Endothelial cell (in vitro differentiated cells): Measurements from ENCODE around the gene PTCD3. TPM values are rescaled to one million over a fixed set of nuclear protein-coding genes. Genes with fewer than 3 reads are reported as not detected.

Source experiments
- DNase-seq: peaks from one replicate; pipeline ENCODE4 v3.0.0; 2021; ENCODE audit warnings: low spot score
- H3K27ac Mint-ChIP-seq: one replicate; pipeline ENCODE4 v1.8.0; 2021; ENCODE audit warnings: mixed read lengths, inconsistent platforms; ENCODE audit not compliant: unreplicated experiment
- H3K27me3 Mint-ChIP-seq: one replicate; pipeline ENCODE4 v1.8.0; 2021; ENCODE audit warnings: mild to moderate bottlenecking, moderate library complexity, mixed read lengths, inconsistent platforms; ENCODE audit not compliant: unreplicated experiment
- H3K36me3 Mint-ChIP-seq: one replicate; pipeline ENCODE4 v1.8.0; 2021; ENCODE audit warnings: mild to moderate bottlenecking, low read depth, mixed read lengths, inconsistent platforms; ENCODE audit not compliant: unreplicated experiment
- H3K4me1 Mint-ChIP-seq: one replicate; pipeline ENCODE4 v1.8.0; 2021; ENCODE audit warnings: mild to moderate bottlenecking, mixed read lengths, inconsistent platforms; ENCODE audit not compliant: unreplicated experiment
- H3K4me3 Mint-ChIP-seq: one replicate; pipeline ENCODE4 v1.8.0; 2021; ENCODE audit warnings: mild to moderate bottlenecking, mixed read lengths, inconsistent platforms; ENCODE audit not compliant: unreplicated experiment
- H3K9me3 Mint-ChIP-seq: one replicate; pipeline ENCODE4 v1.8.0; 2021; ENCODE audit warnings: mixed read lengths, inconsistent platforms; ENCODE audit not compliant: unreplicated experiment
- total RNA-seq: library from RNA; stranded (reverse); fragmentation: NEBNext Ultra II Directional; extraction: Animal tissue kit (Norgen Biotek cat#: 25700); gene quantifications from one replicate; pipeline ENCODE4 v1.2.1, GENCODE V29; 2021; ENCODE audit not compliant: unreplicated experiment
- TF ChIP-seq, protein P1 (sequence below): fragments of 200-600 bp; sonication (generic); IDR thresholded peaks from one replicate; pipeline ENCODE4 v1.5.0; 2021; ENCODE audit warnings: antibody characterized with exemption; ENCODE audit not compliant: unreplicated experiment

The PTCD3 gene
- total RNA-seq, 1 donor from 2014 or later, result 80.9 TPM

DNA sequence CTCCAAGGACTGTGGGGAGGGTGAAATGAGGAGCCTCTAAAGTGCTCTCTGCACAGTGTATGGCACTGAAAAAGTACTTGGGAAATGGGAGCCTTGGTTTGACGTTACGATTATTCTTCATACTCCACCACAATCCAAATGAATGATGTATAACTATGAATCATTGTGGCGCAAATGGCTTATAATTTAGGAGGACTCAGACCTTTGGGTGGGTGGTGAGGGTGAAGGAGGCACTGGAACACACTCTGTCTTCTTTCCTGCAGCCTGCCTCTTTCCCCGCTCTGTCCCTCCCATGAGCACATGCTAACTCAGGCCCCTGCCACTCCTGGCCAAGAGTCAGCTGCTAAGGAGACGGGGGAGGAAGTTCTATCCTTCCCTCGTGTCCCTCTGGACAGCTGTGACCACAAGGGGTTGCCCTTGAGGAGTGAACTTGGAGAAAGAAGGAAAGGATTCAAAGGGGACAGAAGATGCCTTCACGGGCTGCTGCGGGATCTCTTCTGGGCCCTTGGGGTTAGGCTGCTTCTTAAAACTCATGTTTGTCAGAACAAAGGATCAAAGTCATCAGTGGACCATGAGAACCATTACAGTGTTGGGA is 36.8 kb upstream of the PTCD3 start:
- no peak overlapping the region for H3K27ac Mint-ChIP-seq
- no peaks in the 10 kb centered on the region for H3K9me3 Mint-ChIP-seq
- H3K36me3 Mint-ChIP-seq, result peaks cover 42% of the 10 kb centered on the region
- peaks cover 21% of the 10 kb centered on the region for H3K4me1 Mint-ChIP-seq
- DNase-seq, result no peak
- H3K4me3 Mint-ChIP-seq, result no peak overlapping the region
- H3K27me3 Mint-ChIP-seq, result peaks cover 7% of the 10 kb centered on the region
- TF ChIP-seq, protein P1, sequence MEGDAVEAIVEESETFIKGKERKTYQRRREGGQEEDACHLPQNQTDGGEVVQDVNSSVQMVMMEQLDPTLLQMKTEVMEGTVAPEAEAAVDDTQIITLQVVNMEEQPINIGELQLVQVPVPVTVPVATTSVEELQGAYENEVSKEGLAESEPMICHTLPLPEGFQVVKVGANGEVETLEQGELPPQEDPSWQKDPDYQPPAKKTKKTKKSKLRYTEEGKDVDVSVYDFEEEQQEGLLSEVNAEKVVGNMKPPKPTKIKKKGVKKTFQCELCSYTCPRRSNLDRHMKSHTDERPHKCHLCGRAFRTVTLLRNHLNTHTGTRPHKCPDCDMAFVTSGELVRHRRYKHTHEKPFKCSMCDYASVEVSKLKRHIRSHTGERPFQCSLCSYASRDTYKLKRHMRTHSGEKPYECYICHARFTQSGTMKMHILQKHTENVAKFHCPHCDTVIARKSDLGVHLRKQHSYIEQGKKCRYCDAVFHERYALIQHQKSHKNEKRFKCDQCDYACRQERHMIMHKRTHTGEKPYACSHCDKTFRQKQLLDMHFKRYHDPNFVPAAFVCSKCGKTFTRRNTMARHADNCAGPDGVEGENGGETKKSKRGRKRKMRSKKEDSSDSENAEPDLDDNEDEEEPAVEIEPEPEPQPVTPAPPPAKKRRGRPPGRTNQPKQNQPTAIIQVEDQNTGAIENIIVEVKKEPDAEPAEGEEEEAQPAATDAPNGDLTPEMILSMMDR, result no peak

DNA sequence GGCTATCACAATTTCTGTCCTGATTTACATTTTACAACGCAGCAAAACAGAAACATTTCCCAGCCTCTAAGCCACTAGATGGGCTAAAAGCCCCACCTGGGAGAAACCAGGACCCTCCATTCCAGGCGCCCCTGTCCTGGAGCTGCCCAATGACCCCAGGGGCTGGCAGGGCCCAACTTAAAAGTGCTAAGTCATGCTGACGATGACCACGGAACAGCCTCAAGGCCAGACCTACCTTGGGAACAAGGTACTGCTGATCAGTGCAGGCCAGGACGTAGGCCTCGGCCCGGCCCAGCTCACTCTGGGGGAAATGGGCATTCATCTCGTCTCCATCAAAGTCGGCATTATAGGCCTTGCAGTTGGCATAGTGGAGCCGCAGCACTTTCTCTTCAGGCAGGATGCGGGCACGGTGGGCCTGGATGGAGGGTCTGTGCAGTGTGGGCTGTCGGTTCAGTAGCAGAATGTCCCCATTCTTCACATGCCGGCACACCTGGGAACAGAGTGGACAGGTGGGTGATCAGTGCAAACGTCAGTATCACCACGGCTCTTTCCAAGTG is 36.2 kb upstream of the PTCD3 start:
- H3K36me3 Mint-ChIP-seq, result peaks cover 38% of the 10 kb centered on the region
- peaks cover 21% of the 10 kb centered on the region for H3K4me1 Mint-ChIP-seq
- no peak overlapping the region for H3K27ac Mint-ChIP-seq
- no peak overlapping the region for H3K4me3 Mint-ChIP-seq
- DNase-seq, result no peak
- peaks cover 7% of the 10 kb centered on the region for H3K27me3 Mint-ChIP-seq
- TF ChIP-seq, protein P1, result no peak
- no peaks in the 10 kb centered on the region for H3K9me3 Mint-ChIP-seq

DNA sequence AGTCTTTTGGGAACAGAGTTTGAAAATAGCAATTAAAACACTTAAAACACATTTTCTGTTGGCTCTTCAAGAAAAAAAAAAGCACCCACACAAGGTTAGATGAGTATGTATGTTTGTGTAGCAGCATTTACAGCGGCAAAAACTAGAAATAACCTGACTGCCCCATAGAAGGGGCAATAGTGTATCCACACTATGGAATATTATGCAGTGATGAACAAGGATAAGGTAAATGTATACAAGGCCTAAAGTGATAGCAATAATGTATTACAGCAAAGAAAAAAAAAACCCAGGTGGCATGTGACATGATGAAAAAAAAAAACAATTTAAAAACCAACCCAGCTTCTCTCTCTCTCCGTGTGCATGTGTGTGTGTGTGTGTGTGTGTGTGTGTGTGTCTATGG is 35.2 kb upstream of the PTCD3 start:
- H3K4me3 Mint-ChIP-seq, result no peak overlapping the region
- TF ChIP-seq, protein P1, result no peak
- peaks cover 21% of the 10 kb centered on the region for H3K4me1 Mint-ChIP-seq
- peaks cover 7% of the 10 kb centered on the region for H3K27me3 Mint-ChIP-seq
- H3K27ac Mint-ChIP-seq, result no peak overlapping the region
- H3K9me3 Mint-ChIP-seq, result no peaks in the 10 kb centered on the region
- no peak for DNase-seq
- peaks cover 28% of the 10 kb centered on the region for H3K36me3 Mint-ChIP-seq

DNA sequence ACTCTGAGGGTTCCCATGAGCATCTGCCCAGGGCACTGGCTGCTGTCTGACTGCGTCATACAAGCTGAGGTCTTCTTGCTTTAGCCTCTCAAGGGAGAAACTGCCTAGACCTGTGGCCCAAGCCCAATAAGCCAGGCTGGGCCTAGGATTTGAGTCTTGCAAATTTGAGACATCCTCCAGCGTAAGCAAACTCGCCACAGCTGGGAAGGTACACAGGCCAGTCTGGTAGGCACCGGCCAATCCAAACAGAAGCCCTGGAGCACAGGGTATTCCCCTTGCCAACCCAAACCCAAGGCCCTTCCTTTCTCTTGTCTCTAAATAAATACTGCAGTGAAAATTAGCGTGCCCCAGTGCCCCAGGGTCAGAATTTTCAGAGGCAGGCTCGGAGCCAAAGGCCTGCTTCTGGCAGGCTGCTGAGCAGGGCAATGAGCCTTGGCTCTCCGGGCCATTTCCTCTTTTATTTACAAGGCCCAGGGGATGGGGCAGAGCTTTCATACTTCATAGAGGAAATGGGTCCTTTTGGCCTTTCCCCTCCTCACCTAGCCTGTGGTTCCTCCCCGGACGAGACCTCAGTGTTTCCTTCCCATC is 33.7 kb upstream of the PTCD3 start:
- peaks cover 7% of the 10 kb centered on the region for H3K27me3 Mint-ChIP-seq
- H3K9me3 Mint-ChIP-seq, result no peaks in the 10 kb centered on the region
- peaks cover 21% of the 10 kb centered on the region for H3K4me1 Mint-ChIP-seq
- H3K36me3 Mint-ChIP-seq, result peaks cover 30% of the 10 kb centered on the region
- TF ChIP-seq, protein P1, result no peak
- peak overlapping the region; percentile 64 for H3K27ac Mint-ChIP-seq
- no peak overlapping the region for H3K4me3 Mint-ChIP-seq
- no peak for DNase-seq

DNA sequence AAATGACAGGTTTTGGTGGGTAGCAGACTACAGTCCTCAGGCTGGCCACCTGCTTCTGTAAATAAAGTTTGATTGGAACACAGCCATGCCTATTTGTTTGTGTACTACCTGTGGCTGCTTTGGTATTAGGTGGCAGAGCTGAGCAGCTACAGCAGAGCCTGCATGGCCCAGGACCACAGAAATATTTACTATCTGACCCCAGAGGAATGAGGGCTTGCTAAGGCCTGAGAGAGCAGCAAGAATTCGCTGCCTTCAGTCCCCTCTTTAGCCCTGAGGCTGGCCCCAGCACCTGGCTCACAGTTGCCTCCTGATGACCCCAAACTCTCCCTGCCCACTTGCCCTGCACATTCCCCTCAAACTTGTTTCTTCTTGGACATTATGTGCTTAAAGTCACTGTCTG is 32.8 kb upstream of the PTCD3 start:
- Mint-ChIP-seq H3K9me3 (no peaks in the 10 kb centered on the region), H3K27ac (peak overlapping the region; percentile 53), H3K4me3 (no peak overlapping the region), H3K27me3 (peaks cover 7% of the 10 kb centered on the region), H3K36me3 (peaks cover 34% of the 10 kb centered on the region), H3K4me1 (peaks cover 24% of the 10 kb centered on the region)
- TF ChIP-seq, protein P1, result no peak
- no peak for DNase-seq
